OCI-LY1 (cell line): Measurements from ENCODE around the gene UNC13C.

ENCODE experiments used
- H2AFZ ChIP-seq: fragments of 200-600 bp; sonication (generic), shearing (Covaris generic); 2 replicates; pipeline ENCODE4 v1.6.0; 2014; ENCODE audit warnings: antibody characterized with exemption, mild to moderate bottlenecking, low read length
- H3F3A ChIP-seq: fragments of 200-600 bp; sonication (generic), shearing (Covaris generic); 2 replicates; pipeline ENCODE4 v1.6.0; 2014; ENCODE audit warnings: mild to moderate bottlenecking, antibody characterized with exemption, low read length, moderate library complexity; ENCODE audit not compliant: insufficient read depth
- H3K27ac ChIP-seq: fragments of 200-600 bp; sonication (generic); 2 replicates; pipeline ENCODE4 v1.5.1; 2014; ENCODE audit warnings: low read length, mixed run types, mild to moderate bottlenecking, low read depth; ENCODE audit not compliant: poor library complexity, severe bottlenecking
- H3K27me3 ChIP-seq: fragments of 200-600 bp; sonication (generic); 2 replicates; pipeline ENCODE4 v1.6.0; 2014; ENCODE audit warnings: antibody characterized with exemption, mild to moderate bottlenecking, low read length, moderate library complexity; ENCODE audit not compliant: insufficient read depth
- H3K36me3 ChIP-seq: fragments of 200-600 bp; sonication (generic); 2 replicates; pipeline ENCODE4 v1.6.1; 2014; ENCODE audit warnings: mild to moderate bottlenecking, antibody characterized with exemption, low read length, moderate library complexity, mixed read lengths; ENCODE audit not compliant: insufficient read depth
- H3K4me1 ChIP-seq: fragments of 200-600 bp; sonication (generic); 2 replicates; pipeline ENCODE4 v1.5.1; 2014; ENCODE audit warnings: mild to moderate bottlenecking, low read length, moderate library complexity; ENCODE audit not compliant: insufficient read depth, severe bottlenecking
- H3K4me2 ChIP-seq: fragments of 200-600 bp; sonication (generic), shearing (Covaris generic); 2 replicates; pipeline ENCODE4 v1.6.1; 2014; ENCODE audit warnings: low read length
- H3K4me3 ChIP-seq: fragments of 200-600 bp; sonication (generic); 2 replicates; pipeline ENCODE4 v1.5.1; 2014; ENCODE audit warnings: low read length, low read depth, mild to moderate bottlenecking, mixed read lengths; ENCODE audit not compliant: poor library complexity, severe bottlenecking
- H3K79me2 ChIP-seq: fragments of 200-600 bp; shearing (Covaris generic); 2 replicates; pipeline ENCODE4 v1.6.1; 2016; ENCODE audit warnings: mixed run types, low read length, mixed read lengths; ENCODE audit not compliant: insufficient read depth
- H3K9ac ChIP-seq: fragments of 200-600 bp; sonication (generic), shearing (Covaris generic); 2 replicates; pipeline ENCODE4 v1.6.1; 2014; ENCODE audit warnings: mild to moderate bottlenecking, low read length, mixed read lengths
- H3K9me2 ChIP-seq: fragments of 200-600 bp; sonication (generic), shearing (Covaris generic); 2 replicates; pipeline ENCODE4 v1.6.1; 2014; ENCODE audit warnings: low read depth, mild to moderate bottlenecking, low read length, mixed read lengths
- H3K9me3 ChIP-seq: fragments of 200-600 bp; shearing (Covaris generic); 2 replicates; pipeline ENCODE4 v1.6.1; 2014; ENCODE audit warnings: low read length, mixed read lengths
- H4K20me1 ChIP-seq: fragments of 200-600 bp; sonication (generic), shearing (Covaris generic); 2 replicates; pipeline ENCODE4 v1.6.0; 2016; ENCODE audit warnings: mild to moderate bottlenecking, low read length; ENCODE audit not compliant: insufficient read depth
- EZH2 ChIP-seq: fragments of 200-600 bp; sonication (generic), shearing (Covaris generic); IDR thresholded peaks from 2 replicates; pipeline ENCODE4 v1.8.0; 2017; ENCODE audit warnings: borderline replicate concordance, mixed run types, mild to moderate bottlenecking, antibody characterized with exemption, low read length, moderate library complexity, mixed read lengths
- TF ChIP-seq, protein P1 (sequence below): fragments of 200-600 bp; sonication (generic), shearing (Covaris generic); IDR thresholded peaks from 2 replicates; pipeline ENCODE4 v1.5.1; 2017; ENCODE audit warnings: mild to moderate bottlenecking, antibody characterized with exemption, low read length, moderate library complexity, mixed read lengths

UNC13C gene

GRCh38 chr15:54282228-54282836, 304.1 kb downstream of the UNC13C start:
- Histone ChIP-seq H3K27ac (no peak overlapping the region), H3K36me3 (no peaks in the 10 kb centered on the region), H3K9ac (no peak overlapping the region), H3K9me2 (no peaks in the 10 kb centered on the region), H3K79me2 (no peaks in the 10 kb centered on the region), H3K9me3 (no peaks in the 10 kb centered on the region), H3K4me3 (no peak overlapping the region), H3F3A (no peaks in the 10 kb centered on the region), H3K4me1 (no peaks in the 10 kb centered on the region), H3K27me3 (no peaks in the 10 kb centered on the region), H3K4me2 (no peak overlapping the region), H4K20me1 (no peaks in the 10 kb centered on the region), H2AFZ (no peak overlapping the region)
- TF ChIP-seq, protein P1, sequence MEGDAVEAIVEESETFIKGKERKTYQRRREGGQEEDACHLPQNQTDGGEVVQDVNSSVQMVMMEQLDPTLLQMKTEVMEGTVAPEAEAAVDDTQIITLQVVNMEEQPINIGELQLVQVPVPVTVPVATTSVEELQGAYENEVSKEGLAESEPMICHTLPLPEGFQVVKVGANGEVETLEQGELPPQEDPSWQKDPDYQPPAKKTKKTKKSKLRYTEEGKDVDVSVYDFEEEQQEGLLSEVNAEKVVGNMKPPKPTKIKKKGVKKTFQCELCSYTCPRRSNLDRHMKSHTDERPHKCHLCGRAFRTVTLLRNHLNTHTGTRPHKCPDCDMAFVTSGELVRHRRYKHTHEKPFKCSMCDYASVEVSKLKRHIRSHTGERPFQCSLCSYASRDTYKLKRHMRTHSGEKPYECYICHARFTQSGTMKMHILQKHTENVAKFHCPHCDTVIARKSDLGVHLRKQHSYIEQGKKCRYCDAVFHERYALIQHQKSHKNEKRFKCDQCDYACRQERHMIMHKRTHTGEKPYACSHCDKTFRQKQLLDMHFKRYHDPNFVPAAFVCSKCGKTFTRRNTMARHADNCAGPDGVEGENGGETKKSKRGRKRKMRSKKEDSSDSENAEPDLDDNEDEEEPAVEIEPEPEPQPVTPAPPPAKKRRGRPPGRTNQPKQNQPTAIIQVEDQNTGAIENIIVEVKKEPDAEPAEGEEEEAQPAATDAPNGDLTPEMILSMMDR: no peak
- no peak for TF ChIP-seq EZH2

DNA sequence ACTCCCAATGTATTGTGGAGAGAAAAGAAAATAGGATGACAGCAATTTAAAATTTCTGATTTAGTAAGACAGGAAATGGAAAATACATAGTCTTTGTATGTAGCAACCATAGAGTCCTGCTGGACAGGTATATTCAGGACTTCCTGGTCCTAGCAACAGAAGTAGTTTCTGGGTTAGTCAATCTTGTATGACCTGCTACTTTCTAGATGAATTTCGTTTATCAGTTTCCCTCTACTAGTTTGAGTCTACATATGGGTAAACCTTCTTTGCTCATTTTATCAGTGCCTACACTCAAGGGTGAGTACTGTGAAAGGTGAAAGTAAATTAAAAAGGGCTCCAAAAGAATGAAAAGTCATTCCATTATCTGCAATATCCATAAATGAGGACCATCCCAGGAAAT, 309.8 kb downstream of the UNC13C start:
- Histone ChIP-seq H3K4me3 (no peak overlapping the region), H3K9me3 (no peaks in the 10 kb centered on the region), H3K9ac (no peak overlapping the region), H4K20me1 (no peaks in the 10 kb centered on the region), H3K4me1 (no peaks in the 10 kb centered on the region), H3K9me2 (no peaks in the 10 kb centered on the region), H3K27ac (no peak overlapping the region), H2AFZ (no peak overlapping the region), H3K27me3 (no peaks in the 10 kb centered on the region), H3F3A (no peaks in the 10 kb centered on the region), H3K36me3 (no peaks in the 10 kb centered on the region), H3K79me2 (no peaks in the 10 kb centered on the region), H3K4me2 (no peak overlapping the region)
- TF ChIP-seq EZH2: no peak
- TF ChIP-seq, protein P1: no peak

DNA sequence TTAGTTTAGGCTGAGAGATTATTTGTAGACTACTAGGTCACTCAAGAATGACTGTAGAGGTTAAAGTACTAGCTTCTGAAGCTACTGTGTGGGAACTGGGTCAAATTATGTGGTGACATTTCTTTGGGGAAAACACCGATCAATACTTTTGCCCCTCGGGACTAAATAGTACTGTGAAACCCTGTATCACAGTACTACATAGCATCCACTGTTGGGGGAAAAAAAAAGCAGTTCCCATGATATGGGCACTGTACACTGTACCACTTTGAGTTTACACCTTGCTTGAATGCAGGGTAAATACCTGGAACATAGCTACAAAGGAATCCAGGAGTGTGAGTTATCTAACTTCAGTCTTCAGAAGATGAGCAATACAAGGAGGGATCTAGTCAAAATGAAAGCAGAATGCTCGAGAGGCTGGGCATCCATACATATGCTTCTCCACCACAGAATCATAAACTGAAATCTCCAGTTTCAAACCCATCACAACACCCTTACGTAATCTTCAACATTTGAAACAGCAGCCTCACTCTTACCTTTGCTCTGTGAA, 311.4 kb downstream of the UNC13C start:
- H3K9me3 ChIP-seq: no peaks in the 10 kb centered on the region
- TF ChIP-seq, protein P1: no peak
- TF ChIP-seq EZH2: no peak
- H3K36me3 ChIP-seq: no peaks in the 10 kb centered on the region
- no peaks in the 10 kb centered on the region for H3K27me3 ChIP-seq
- H3K27ac ChIP-seq: no peak overlapping the region
- H3K9me2 ChIP-seq: no peaks in the 10 kb centered on the region
- H3K4me1 ChIP-seq: no peaks in the 10 kb centered on the region
- H4K20me1 ChIP-seq: no peaks in the 10 kb centered on the region
- H3F3A ChIP-seq: no peaks in the 10 kb centered on the region
- H3K4me3 ChIP-seq: no peak overlapping the region
- H3K4me2 ChIP-seq: no peak overlapping the region
- no peak overlapping the region for H2AFZ ChIP-seq
- no peaks in the 10 kb centered on the region for H3K79me2 ChIP-seq
- no peak overlapping the region for H3K9ac ChIP-seq
